Body of pancreas (tissue), 4 donors: ENCODE results near the gene PDE9A.

ENCODE experiments used
- CTCF ChIP-seq, 7 experiments: fragments of 450-650 bp in 4 of 7; fragments of 200-600 bp in 3 of 7; sonication (generic) in 3 of 7; IDR thresholded peaks; one replicate each; pipeline ENCODE4 v1.5.1; 2016 to 2019; ENCODE audit warnings: antibody characterized with exemption in 7 of 7
- POLR2A ChIP-seq, 3 donors: fragments of 450-650 bp; IDR thresholded peaks; one replicate each; pipeline ENCODE4 v1.6.1; 2016; ENCODE audit warnings: antibody characterized with exemption in 3 of 3, mild to moderate bottlenecking in 2 of 3

GRCh38 chr21:42685954-42686500 is 32.6 kb downstream of the PDE9A start:
- no peak for TF ChIP-seq CTCF (IDR thresholded peaks at IDR 0.05)
- no peak for TF ChIP-seq POLR2A (IDR thresholded peaks at IDR 0.05)
